Upper lobe of left lung (tissue), 4 donors: ENCODE data around the gene IKZF2.

ENCODE experiments used
- CTCF ChIP-seq, 6 experiments: fragments of 450-650 bp in 4 of 6; fragments of 200-600 bp in 2 of 6; sonication (generic) in 2 of 6; IDR thresholded peaks; one replicate each; pipeline ENCODE4 v1.5.1; 2016 to 2019; ENCODE audit warnings: antibody characterized with exemption in 6 of 6
- POLR2A ChIP-seq, 4 donors: fragments of 450-650 bp; IDR thresholded peaks; one replicate each; pipeline ENCODE4 v1.5.1; 2016 to 2017; ENCODE audit warnings: antibody characterized with exemption in 4 of 4, mild to moderate bottlenecking in 2 of 4
- POLR2AphosphoS5 ChIP-seq, 2 donors: sonication (generic); formaldehyde crosslinking; IDR thresholded peaks; one replicate each; pipeline ENCODE4 v1.5.1; 2017; ENCODE audit warnings: antibody characterized with exemption in 2 of 2

DNA sequence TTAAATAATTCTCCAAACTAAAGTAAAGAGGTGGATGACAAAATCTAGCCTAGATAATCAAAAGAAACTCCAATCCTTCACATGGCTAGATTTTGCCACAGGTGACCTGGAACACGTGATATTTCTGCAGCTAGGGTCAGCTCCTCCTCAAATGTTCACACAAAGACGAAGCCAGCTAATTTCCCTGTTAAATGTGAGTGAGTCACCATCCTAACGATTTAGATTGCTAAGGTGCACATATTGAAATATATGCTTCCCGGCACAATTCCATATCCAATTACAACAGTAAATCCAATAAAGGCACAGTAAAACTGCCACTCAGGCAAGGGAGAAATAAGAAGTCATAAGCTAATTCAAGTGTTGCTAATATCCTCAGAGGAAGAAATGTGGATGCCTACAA, 28.7 kb downstream of the IKZF2 start:
- no peak for TF ChIP-seq CTCF (IDR thresholded peaks at IDR 0.05)
- no peak for TF ChIP-seq POLR2A (IDR thresholded peaks at IDR 0.05)
- TF ChIP-seq POLR2AphosphoS5 (IDR thresholded peaks at IDR 0.05), result no peak
